ENCODE results near the gene HOMER2. TPM values are rescaled to one million over a fixed set of nuclear protein-coding genes. Genes with fewer than 3 reads are reported as not detected.
A peak's percentile ranks its signal among the peaks of the same experiment; 100 is the strongest.

The HOMER2 gene
- total RNA-seq, 2 experiments from 2014 or later = 5.6 TPM

DNA sequence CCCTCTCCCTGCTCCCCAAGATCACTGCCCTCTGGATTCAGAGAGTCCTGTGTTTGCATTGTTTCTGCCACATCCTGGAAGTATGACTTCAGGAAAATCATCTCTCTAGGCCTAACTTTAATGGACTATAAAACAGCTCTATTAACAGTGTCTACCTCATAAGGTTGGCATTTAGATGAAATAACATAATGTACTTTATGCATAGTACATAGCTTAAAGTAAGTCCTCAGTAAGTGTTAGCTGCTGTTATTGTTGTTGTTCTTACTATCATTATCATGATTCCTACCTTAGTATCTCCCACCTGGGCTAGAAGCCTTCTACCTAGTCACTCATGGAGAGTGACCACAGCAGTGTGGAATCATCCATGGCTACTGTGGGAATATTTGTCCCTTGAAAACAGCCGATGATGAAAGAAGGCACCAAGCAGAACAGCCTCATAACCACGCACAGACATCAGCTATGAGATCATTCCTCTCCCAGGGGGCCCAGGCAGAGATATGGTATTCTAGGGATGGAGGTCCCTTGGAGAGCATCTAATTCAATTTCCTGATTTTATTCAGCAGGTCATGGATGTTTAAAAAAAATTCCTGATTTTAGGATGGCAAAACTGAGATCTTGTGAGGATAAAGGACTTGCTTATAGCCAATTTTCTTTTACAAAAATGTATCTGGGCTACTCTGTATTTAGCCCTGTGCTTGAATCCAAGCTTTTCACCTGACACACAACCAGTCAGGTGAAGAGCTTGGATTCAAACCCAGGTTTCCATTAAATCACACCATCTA lies 148.5 kb downstream of the HOMER2 start:
- CTCF ChIA-PET (ENCODE audit: unreplicated experiment) = interaction anchor here (0.5 to 0.9 kb wide), 2 partner anchors 9 to 27 kb away, joined by 3 to 4 read pairs; no protein-coding TSS in a partner anchor
- POLR2A ChIA-PET = interaction anchor here (1.0 to 2.4 kb wide), 5 partner anchors 9 to 258 kb away, joined by 3 to 10 read pairs (median 3); no protein-coding TSS in a partner anchor

GRCh38 chr15:82802497-82802896 lies 150.0 kb downstream of the HOMER2 start:
- ChIA-PET CTCF (ENCODE audit: unreplicated experiment) (no interaction called here), POLR2A (interaction anchor here (0.8 to 1.4 kb wide), 3 partner anchors 14 to 53 kb away, joined by 3 to 5 read pairs (median 4); no protein-coding TSS in a partner anchor)
- DNase-seq (ENCODE audit: low spot score) = no peak

More for the DNA sequence above, 148.5 kb downstream of the HOMER2 start:
- Histone ChIP-seq H3K9me2 (ENCODE audit: insufficient read depth, low read length) (no peaks in the 10 kb centered on the region), H2AFZ (ENCODE audit: low read length) (peak overlapping the region; percentile 57; the same call in 1 of the 2 replicates), H3K4me2 (ENCODE audit: low read length) (peak overlapping the region; percentile 80), H3K36me3 (ENCODE audit: insufficient read depth, low read length) (no peaks in the 10 kb centered on the region), H3K79me2 (ENCODE audit: insufficient read depth, low read depth, low read length) (no peaks in the 10 kb centered on the region), H3K9me3 (ENCODE audit: low read length) (no peaks in the 10 kb centered on the region), H3K4me1 (ENCODE audit: insufficient read depth, low read length, poor library complexity, severe bottlenecking) (peaks cover 58% of the 10 kb centered on the region), H3K27ac (ENCODE audit: low read depth, low read length, poor library complexity, severe bottlenecking) (no peak overlapping the region), H4K20me1 (ENCODE audit: insufficient read depth, low read length) (no peaks in the 10 kb centered on the region), H3K4me3 (ENCODE audit: low read depth, low read length, poor library complexity, severe bottlenecking) (no peak overlapping the region)
- TF ChIP-seq EZH2phosphoT487 (IDR thresholded peaks at IDR 0.05; ENCODE audit: borderline replicate concordance, low read depth, low read length) (no peak), CTCF (conservative IDR thresholded peaks at IDR 0.05; ENCODE audit: low read length) (no peak)
- DNase-seq (ENCODE audit: low spot score) = no peak
- intact Hi-C loops (cut with micrococcal nuclease; ENCODE audit: unreplicated experiment) = no loop called here
- BruUV-seq (replicated peaks) = no TSS peak

More at GRCh38 chr15:82802497-82802896, 150.0 kb downstream of the HOMER2 start:
- Histone ChIP-seq H3K9me2 (ENCODE audit: insufficient read depth, low read length) (no peaks in the 10 kb centered on the region), H3K9me3 (ENCODE audit: low read length) (no peaks in the 10 kb centered on the region), H3K36me3 (ENCODE audit: insufficient read depth, low read length) (no peaks in the 10 kb centered on the region), H3K4me3 (ENCODE audit: low read depth, low read length, poor library complexity, severe bottlenecking) (no peak overlapping the region), H3K79me2 (ENCODE audit: insufficient read depth, low read depth, low read length) (no peaks in the 10 kb centered on the region), H3K27ac (ENCODE audit: low read depth, low read length, poor library complexity, severe bottlenecking) (no peak overlapping the region), H2AFZ (ENCODE audit: low read length) (no peak overlapping the region), H4K20me1 (ENCODE audit: insufficient read depth, low read length) (no peaks in the 10 kb centered on the region), H3K4me1 (ENCODE audit: insufficient read depth, low read length, poor library complexity, severe bottlenecking) (peaks cover 43% of the 10 kb centered on the region), H3K4me2 (ENCODE audit: low read length) (no peak overlapping the region)
- no peak for TF ChIP-seq CTCF (conservative IDR thresholded peaks at IDR 0.05; ENCODE audit: low read length)
- no peak for TF ChIP-seq EZH2phosphoT487 (IDR thresholded peaks at IDR 0.05; ENCODE audit: borderline replicate concordance, low read depth, low read length)
- BruUV-seq (replicated peaks) = no TSS peak
- intact Hi-C loops (cut with micrococcal nuclease; ENCODE audit: unreplicated experiment) = no loop called here
